Measurements from ENCODE around the gene PTCH1. TPM values are rescaled to one million over a fixed set of nuclear protein-coding genes. Genes with fewer than 3 reads are reported as not detected.

Gene PTCH1
- total RNA-seq, 2 donors from 2014 or later = 26.0 to 32.9 TPM

DNA sequence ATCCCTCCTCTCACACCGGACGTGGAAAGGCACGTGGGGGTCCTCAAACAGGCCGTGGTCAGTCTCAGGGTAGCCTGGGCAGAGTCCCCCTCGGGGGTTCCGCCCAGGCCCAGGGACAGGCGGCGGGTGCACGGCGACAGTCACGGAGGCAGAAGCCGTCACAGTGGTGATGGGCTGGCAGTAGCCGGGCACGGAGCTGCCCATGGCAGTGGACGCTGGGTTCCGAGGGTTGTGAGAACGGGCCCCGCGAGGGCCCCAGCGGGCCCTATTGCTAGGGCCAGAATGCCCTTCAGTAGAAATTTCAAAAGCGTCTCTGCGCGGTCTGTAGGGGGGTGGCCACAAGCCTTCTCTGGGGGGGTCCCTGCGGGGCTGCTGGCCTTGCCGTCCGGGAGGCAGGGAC is 69.8 kb downstream of the PTCH1 start:
- TF ChIP-seq CTCF (conservative IDR thresholded peaks at IDR 0.05) = no peak

DNA sequence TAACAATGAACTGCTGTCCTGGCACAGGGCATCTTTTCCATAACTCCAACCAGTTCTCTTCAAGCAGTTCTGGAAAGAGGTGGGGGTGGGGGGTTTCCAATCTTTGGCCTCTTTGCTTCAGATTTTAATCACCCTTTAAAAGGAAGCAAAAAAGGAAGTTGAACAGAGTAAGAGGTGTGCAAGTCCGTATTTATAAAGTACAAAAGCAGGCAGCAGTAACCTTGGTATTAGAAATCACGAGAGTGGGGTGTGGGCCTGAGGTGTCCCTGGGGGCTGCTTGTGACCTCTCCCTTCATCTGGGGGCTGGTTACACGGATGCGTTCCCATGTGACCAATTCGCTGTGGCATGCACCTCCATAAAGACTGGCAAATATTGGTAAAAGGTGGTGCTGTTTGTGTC is 70.5 kb downstream of the PTCH1 start:
- H3K27ac Mint-ChIP-seq = no peak overlapping the region
- H3K4me3 Mint-ChIP-seq = no peak overlapping the region
- TF ChIP-seq CTCF (conservative IDR thresholded peaks at IDR 0.05) = no peak

More for the DNA sequence above, 69.8 kb downstream of the PTCH1 start:
- Histone ChIP-seq H3K27ac (ENCODE audit: low read depth, low read length) (no peak overlapping the region), H3K9me3 (ENCODE audit: control insufficient read depth, low read length) (no peaks in the 10 kb centered on the region), H3K4me1 (ENCODE audit: control insufficient read depth, insufficient read depth, low read length) (peaks cover 40% of the 10 kb centered on the region), H3K9ac (ENCODE audit: extremely low read depth, low read length, poor library complexity, severe bottlenecking) (no peak overlapping the region), H3K36me3 (ENCODE audit: control insufficient read depth, insufficient read depth, low read length) (peaks cover 51% of the 10 kb centered on the region), H3K27me3 (ENCODE audit: control insufficient read depth, insufficient read depth, low read length, poor library complexity, severe bottlenecking) (no peaks in the 10 kb centered on the region), H3K4me3 (ENCODE audit: low read length) (no peak overlapping the region)
- H3K27me3 Mint-ChIP-seq (ENCODE audit: insufficient read depth) = no peaks in the 10 kb centered on the region
- H3K27ac Mint-ChIP-seq = no peak overlapping the region
- H3K4me1 Mint-ChIP-seq = peaks cover 43% of the 10 kb centered on the region
- H3K9me3 Mint-ChIP-seq = no peaks in the 10 kb centered on the region
- no peak for DNase-seq
- H3K4me3 Mint-ChIP-seq = no peak overlapping the region
- 96 to 97% methylated on average over 14 to 26 of the region's 26 CpGs for WGBS, 2 experiments (ENCODE audit: insufficient coverage in 1 of 2, insufficient read length in 1 of 2)
- peaks cover 47% of the 10 kb centered on the region for H3K36me3 Mint-ChIP-seq (ENCODE audit: low read depth)

GRCh38 chr9:95444160-95444559 is 72.6 kb downstream of the PTCH1 start:
- no peaks in the 10 kb centered on the region for H3K27me3 Mint-ChIP-seq (ENCODE audit: insufficient read depth)
- Histone ChIP-seq H3K4me3 (ENCODE audit: low read length) (no peak overlapping the region), H3K9me3 (ENCODE audit: control insufficient read depth, low read length) (no peaks in the 10 kb centered on the region), H3K36me3 (ENCODE audit: control insufficient read depth, insufficient read depth, low read length) (peaks cover 34% of the 10 kb centered on the region), H3K9ac (ENCODE audit: extremely low read depth, low read length, poor library complexity, severe bottlenecking) (no peak overlapping the region), H3K4me1 (ENCODE audit: control insufficient read depth, insufficient read depth, low read length) (peaks cover 14% of the 10 kb centered on the region), H3K27me3 (ENCODE audit: control insufficient read depth, insufficient read depth, low read length, poor library complexity, severe bottlenecking) (no peaks in the 10 kb centered on the region), H3K27ac (ENCODE audit: low read depth, low read length) (no peak overlapping the region)
- DNase-seq = no peak
- peaks cover 14% of the 10 kb centered on the region for H3K4me1 Mint-ChIP-seq
- no peaks in the 10 kb centered on the region for H3K9me3 Mint-ChIP-seq
- H3K36me3 Mint-ChIP-seq (ENCODE audit: low read depth) = peaks cover 34% of the 10 kb centered on the region
- H3K4me3 Mint-ChIP-seq = no peak overlapping the region
- no peak overlapping the region for H3K27ac Mint-ChIP-seq
- TF ChIP-seq CTCF (conservative IDR thresholded peaks at IDR 0.05) = no peak
- 92 to 95% methylated on average over 6 to 15 of the region's 15 CpGs for WGBS, 2 experiments (ENCODE audit: insufficient coverage in 1 of 2, insufficient read length in 1 of 2)

More for the DNA sequence above, 70.5 kb downstream of the PTCH1 start:
- peaks cover 44% of the 10 kb centered on the region for H3K36me3 ChIP-seq (ENCODE audit: control insufficient read depth, insufficient read depth, low read length)
- H3K9ac ChIP-seq (ENCODE audit: extremely low read depth, low read length, poor library complexity, severe bottlenecking) = no peak overlapping the region
- DNase-seq = no peak
- no peaks in the 10 kb centered on the region for H3K27me3 ChIP-seq (ENCODE audit: control insufficient read depth, insufficient read depth, low read length, poor library complexity, severe bottlenecking)
- H3K4me3 ChIP-seq (ENCODE audit: low read length) = no peak overlapping the region
- WGBS, 2 experiments (ENCODE audit: insufficient coverage in 1 of 2, insufficient read length in 1 of 2) = 97 to 100% methylated on average over 2 to 5 of the region's 5 CpGs
- no peaks in the 10 kb centered on the region for H3K9me3 Mint-ChIP-seq
- H3K9me3 ChIP-seq (ENCODE audit: control insufficient read depth, low read length) = no peaks in the 10 kb centered on the region
- peaks cover 41% of the 10 kb centered on the region for H3K36me3 Mint-ChIP-seq (ENCODE audit: low read depth)
- peaks cover 34% of the 10 kb centered on the region for H3K4me1 ChIP-seq (ENCODE audit: control insufficient read depth, insufficient read depth, low read length)
- peaks cover 35% of the 10 kb centered on the region for H3K4me1 Mint-ChIP-seq
- no peaks in the 10 kb centered on the region for H3K27me3 Mint-ChIP-seq (ENCODE audit: insufficient read depth)
- H3K27ac ChIP-seq (ENCODE audit: low read depth, low read length) = no peak overlapping the region

All from endodermal cell (in vitro differentiated cells).